Ovary (tissue), 9 donors: ENCODE results near the gene ELOVL2. TPM values are rescaled to one million over a fixed set of nuclear protein-coding genes. Genes with fewer than 3 reads are reported as not detected.

Experiments
- DNase-seq, 5 donors: peaks; one replicate each; pipeline ENCODE4 v3.0.0-alpha.2; 2019 to 2020
- H3K27ac ChIP-seq, 2 donors: fragments of 200-600 bp; one replicate each; pipeline versions ENCODE4 v1.5.1 to v1.8.0; 2019 to 2022
- H3K27me3 ChIP-seq: fragments of 200-600 bp; one replicate; pipeline ENCODE4 v1.8.0; 2022
- H3K36me3 ChIP-seq: fragments of 200-600 bp; sonication (generic); one replicate; pipeline ENCODE4 v1.5.1; 2019
- H3K4me1 ChIP-seq: one replicate; pipeline ENCODE4 v1.8.1; 2013; ENCODE audit warnings: mild to moderate bottlenecking, moderate library complexity; ENCODE audit not compliant: insufficient read depth
- H3K4me3 ChIP-seq: fragments of 200-600 bp; sonication (generic); one replicate; pipeline ENCODE4 v1.5.1; 2017
- H3K9me3 ChIP-seq, 2 donors: fragments of 200-600 bp in 1 of 2; sonication (generic) in 1 of 2; one replicate each; pipeline versions ENCODE4 v1.5.1 to v1.8.1; 2013 to 2019; ENCODE audit warnings: mild to moderate bottlenecking in 1 of 2, moderate library complexity in 1 of 2
- CTCF ChIP-seq, 3 donors: fragments of 450-650 bp in 2 of 3; fragments of 200-600 bp in 1 of 3; IDR thresholded peaks; one replicate each; pipeline versions ENCODE4 v1.5.1 to v1.8.0; 2016 to 2022; ENCODE audit warnings: antibody characterized with exemption in 3 of 3, mild to moderate bottlenecking in 1 of 3
- EP300 ChIP-seq: sonication (generic); formaldehyde crosslinking; IDR thresholded peaks from one replicate; pipeline ENCODE4 v1.6.1; 2017; ENCODE audit warnings: antibody characterized with exemption
- POLR2A ChIP-seq: fragments of 450-650 bp; IDR thresholded peaks from one replicate; pipeline ENCODE4 v1.6.1; 2017; ENCODE audit warnings: antibody characterized with exemption, mild to moderate bottlenecking, moderate library complexity
- WGBS, 3 donors: extraction: QIAGEN DNeasy Blood & Tissue Kit in 1 of 3; methylation state at CpG; one replicate each; pipeline versions ENCODE4 v1.1.5 to v1.1.7; 2013 to 2017; 5-methylcytosine and 5-hydroxymethylcytosine counted together
- intact Hi-C, 4 donors: fragments of 100-400 bp; cut with DNase I; formaldehyde crosslinking; loops; one replicate each; pipeline versions ENCODE4 v1.11.0 to v1.15.1; 2022 to 2023
- polyA plus RNA-seq, 2 donors: library from polyadenylated mRNA; stranded (reverse); fragments of 200-250 nt in 1 of 2; fragments of 350-450 nt in 1 of 2; fragmentation: Illumina TruSeq in 1 of 2; extraction: RNeasy Lipid Tissue Mini Kit (QIAGEN cat#74804) in 1 of 2; gene quantifications; one replicate each; pipeline ENCODE4 v1.2.3, GENCODE V29; 2013 to 2014
- total RNA-seq, 7 donors: library from RNA; depleted of rRNA in 2 of 7; stranded (reverse); fragments of >200 nt in 2 of 7; fragmentation: NEBNext Ultra II Directional in 3 of 7; extraction: Animal tissue kit (Norgen Biotek cat#: 25700) in 3 of 7; gene quantifications; one replicate each; pipeline versions ENCODE4 v1.1.0 to v1.2.4, GENCODE V29; 2016 to 2023
- donor health status: DM: no; HTN: no; CAD: no; lungs with moderate emphysema.
- donor health status: DM: no; HTN: no; CAD: no.
- donor health status: Bipolar disorder and iron deficiency.
- donor health status: DM: yes; HTN: yes; CAD: no.
- donor health status: DM: no; HTN: no; CAD: no.
- donor health status: DM: yes; HTN: yes; CAD: no.

Gene ELOVL2
- total and polyA plus RNA-seq, 9 donors: 0.11 to 1.4 (median 0.28) TPM; not detected in 1

DNA sequence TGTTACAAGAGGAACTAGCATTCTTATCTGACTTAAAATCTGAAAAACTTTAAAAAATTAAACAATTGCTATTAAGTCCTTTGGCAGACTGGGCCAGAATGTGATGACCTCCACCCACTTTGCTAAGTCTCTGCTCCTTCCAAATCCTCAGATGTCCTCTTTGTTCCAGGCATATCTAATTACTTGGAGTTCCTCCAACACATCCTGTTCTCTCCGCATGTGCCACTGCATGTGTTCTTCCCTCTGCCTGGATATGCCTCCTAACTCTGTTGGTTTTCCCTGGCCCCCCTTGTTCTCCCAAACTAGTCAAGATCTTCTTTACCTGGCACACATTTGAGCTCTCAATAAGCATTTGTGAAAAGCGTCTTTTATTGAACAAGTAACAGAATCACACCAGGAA is 23.1 kb downstream of the ELOVL2 start:
- intact Hi-C loops: no loop called here
- no peaks in the 10 kb centered on the region for H3K9me3 ChIP-seq
- 41 to 52% (median 45%) methylated on average over 2 of the region's 2 CpGs for WGBS, 3 donors

GRCh38 chr6:11018225-11018624 is 25.9 kb downstream of the ELOVL2 start:
- Histone ChIP-seq H3K27ac (no peak overlapping the region), H3K4me3 (no peak overlapping the region), H3K9me3 (no peaks in the 10 kb centered on the region), H3K27me3 (no peaks in the 10 kb centered on the region), H3K4me1 (no peaks in the 10 kb centered on the region), H3K36me3 (no peaks in the 10 kb centered on the region)
- 92 to 96% (median 95%) methylated on average over 2 of the region's 2 CpGs for WGBS, 3 donors
- intact Hi-C loops: no loop called here
- TF ChIP-seq EP300 (no peak), CTCF (IDR thresholded peaks at IDR 0.05) (no peak), POLR2A (no peak)
- DNase-seq: no peak

More for the DNA sequence above, 23.1 kb downstream of the ELOVL2 start:
- Histone ChIP-seq H3K27ac (no peak overlapping the region), H3K4me1 (no peaks in the 10 kb centered on the region), H3K4me3 (no peak overlapping the region), H3K27me3 (no peaks in the 10 kb centered on the region), H3K36me3 (no peaks in the 10 kb centered on the region)
- TF ChIP-seq EP300 (no peak), POLR2A (no peak), CTCF (IDR thresholded peaks at IDR 0.05) (no peak)
- DNase-seq: no peak

- intact Hi-C loops: no loop called here
- Histone ChIP-seq H3K27me3 (no peaks in the 10 kb centered on the region), H3K4me1 (no peaks in the 10 kb centered on the region), H3K9me3 (no peaks in the 10 kb centered on the region), H3K36me3 (no peaks in the 10 kb centered on the region), H3K27ac (no peak overlapping the region), H3K4me3 (no peak overlapping the region)
- no peak for DNase-seq
- 93 to 98% (median 97%) methylated on average over 3 of the region's 3 CpGs for WGBS, 3 donors
- TF ChIP-seq POLR2A: no peak
- no peak for TF ChIP-seq CTCF (IDR thresholded peaks at IDR 0.05)
- no peak for TF ChIP-seq EP300
Observed at GRCh38 chr6:11017090-11017489, 27.0 kb downstream of the ELOVL2 start.

- Histone ChIP-seq H3K27ac (no peak overlapping the region), H3K27me3 (no peaks in the 10 kb centered on the region), H3K4me3 (no peak overlapping the region), H3K4me1 (no peaks in the 10 kb centered on the region), H3K36me3 (no peaks in the 10 kb centered on the region), H3K9me3 (no peaks in the 10 kb centered on the region)
- intact Hi-C loops: no loop called here
- WGBS, 3 donors: 38 to 60% (median 41%) methylated on average over 1 of the region's 1 CpG
- TF ChIP-seq CTCF (IDR thresholded peaks at IDR 0.05) (no peak), POLR2A (no peak), EP300 (no peak)
- no peak for DNase-seq
Observed at GRCh38 chr6:11016452-11016851, 27.7 kb downstream of the ELOVL2 start.

DNA sequence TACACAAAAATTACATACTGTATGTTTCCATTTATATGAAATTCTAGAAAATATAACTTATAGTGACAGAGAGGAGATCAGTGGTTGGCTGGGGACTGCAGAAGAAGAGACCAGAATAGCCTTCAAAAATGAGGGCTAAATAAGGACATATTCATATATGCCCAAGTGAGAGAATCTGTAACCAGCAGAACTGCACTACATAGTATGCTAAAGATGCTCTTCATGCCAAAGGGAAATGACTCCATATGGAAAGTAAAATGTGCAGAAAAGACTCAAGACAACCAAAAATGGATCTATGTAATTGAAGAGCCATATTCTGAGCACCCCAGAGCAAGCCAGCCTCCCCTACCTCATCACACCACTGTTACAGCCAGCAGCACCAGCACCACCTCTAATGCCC is 29.0 kb downstream of the ELOVL2 start:
- H3K4me1 ChIP-seq: no peaks in the 10 kb centered on the region
- TF ChIP-seq CTCF (IDR thresholded peaks at IDR 0.05) (no peak), EP300 (no peak), POLR2A (no peak)
- DNase-seq: no peak
- H3K4me3 ChIP-seq: no peak overlapping the region
- intact Hi-C loops: no loop called here
- no peaks in the 10 kb centered on the region for H3K36me3 ChIP-seq
- H3K27ac ChIP-seq: no peak overlapping the region
- H3K27me3 ChIP-seq: no peaks in the 10 kb centered on the region
- H3K9me3 ChIP-seq: no peaks in the 10 kb centered on the region
